ENCODE measurements around the gene UVRAG.

GRCh38 chr11:75853971-75854370 lies 39.0 kb downstream of the UVRAG start:
- TF ChIP-seq, protein P1, sequence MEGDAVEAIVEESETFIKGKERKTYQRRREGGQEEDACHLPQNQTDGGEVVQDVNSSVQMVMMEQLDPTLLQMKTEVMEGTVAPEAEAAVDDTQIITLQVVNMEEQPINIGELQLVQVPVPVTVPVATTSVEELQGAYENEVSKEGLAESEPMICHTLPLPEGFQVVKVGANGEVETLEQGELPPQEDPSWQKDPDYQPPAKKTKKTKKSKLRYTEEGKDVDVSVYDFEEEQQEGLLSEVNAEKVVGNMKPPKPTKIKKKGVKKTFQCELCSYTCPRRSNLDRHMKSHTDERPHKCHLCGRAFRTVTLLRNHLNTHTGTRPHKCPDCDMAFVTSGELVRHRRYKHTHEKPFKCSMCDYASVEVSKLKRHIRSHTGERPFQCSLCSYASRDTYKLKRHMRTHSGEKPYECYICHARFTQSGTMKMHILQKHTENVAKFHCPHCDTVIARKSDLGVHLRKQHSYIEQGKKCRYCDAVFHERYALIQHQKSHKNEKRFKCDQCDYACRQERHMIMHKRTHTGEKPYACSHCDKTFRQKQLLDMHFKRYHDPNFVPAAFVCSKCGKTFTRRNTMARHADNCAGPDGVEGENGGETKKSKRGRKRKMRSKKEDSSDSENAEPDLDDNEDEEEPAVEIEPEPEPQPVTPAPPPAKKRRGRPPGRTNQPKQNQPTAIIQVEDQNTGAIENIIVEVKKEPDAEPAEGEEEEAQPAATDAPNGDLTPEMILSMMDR (CRISPR knock-in tag; IDR thresholded peaks at IDR 0.05): no peak
- TF ChIP-seq NCOA2 (CRISPR knock-in tag; IDR thresholded peaks at IDR 0.05): no peak
- TF ChIP-seq TBX3 (IDR thresholded peaks at IDR 0.05; ENCODE audit: borderline replicate concordance): no peak
- TF ChIP-seq ZNF589 (CRISPR knock-in tag; conservative IDR thresholded peaks at IDR 0.05): no peak
- no peak for TF ChIP-seq POLR2A (IDR thresholded peaks at IDR 0.05; ENCODE audit: insufficient read depth in 1 of 2, low read depth in 2 of 2, low read length in 2 of 2)
- TF ChIP-seq EED (CRISPR knock-in tag; IDR thresholded peaks at IDR 0.05): no peak

Data from HepG2 (cell line).